Astrocyte of the cerebellum (primary cell): Measurements from ENCODE around the gene TEX101.

Source experiments
- DNase-seq: peaks from one replicate; pipeline ENCODE4 v3.0.0-alpha.2; 2011; ENCODE audit warnings: low read depth
- H3K4me3 ChIP-seq: 2 replicates; pipeline ENCODE4 v1.5.1; 2011; ENCODE audit warnings: mild to moderate bottlenecking, low read depth, low read length, moderate library complexity
- in situ Hi-C: cut with HindIII; loops from 2 replicates; pipeline ENCODE4 v1.10.0; 2017; ENCODE audit warnings: low sequenced_read_pairs
- TF ChIP-seq, protein P1 (sequence below): IDR thresholded peaks from 2 replicates; pipeline ENCODE4 v1.5.1; 2012; ENCODE audit warnings: low read length, low read depth, moderate library complexity, mild to moderate bottlenecking; ENCODE audit errors: missing control alignments

TEX101 gene

GRCh38 chr19:43407416-43408005 lies 7.2 kb upstream of the TEX101 start:
- no peak for DNase-seq
- H3K4me3 ChIP-seq, result no peak overlapping the region
- in situ Hi-C loops, result no loop called here
- TF ChIP-seq, protein P1, sequence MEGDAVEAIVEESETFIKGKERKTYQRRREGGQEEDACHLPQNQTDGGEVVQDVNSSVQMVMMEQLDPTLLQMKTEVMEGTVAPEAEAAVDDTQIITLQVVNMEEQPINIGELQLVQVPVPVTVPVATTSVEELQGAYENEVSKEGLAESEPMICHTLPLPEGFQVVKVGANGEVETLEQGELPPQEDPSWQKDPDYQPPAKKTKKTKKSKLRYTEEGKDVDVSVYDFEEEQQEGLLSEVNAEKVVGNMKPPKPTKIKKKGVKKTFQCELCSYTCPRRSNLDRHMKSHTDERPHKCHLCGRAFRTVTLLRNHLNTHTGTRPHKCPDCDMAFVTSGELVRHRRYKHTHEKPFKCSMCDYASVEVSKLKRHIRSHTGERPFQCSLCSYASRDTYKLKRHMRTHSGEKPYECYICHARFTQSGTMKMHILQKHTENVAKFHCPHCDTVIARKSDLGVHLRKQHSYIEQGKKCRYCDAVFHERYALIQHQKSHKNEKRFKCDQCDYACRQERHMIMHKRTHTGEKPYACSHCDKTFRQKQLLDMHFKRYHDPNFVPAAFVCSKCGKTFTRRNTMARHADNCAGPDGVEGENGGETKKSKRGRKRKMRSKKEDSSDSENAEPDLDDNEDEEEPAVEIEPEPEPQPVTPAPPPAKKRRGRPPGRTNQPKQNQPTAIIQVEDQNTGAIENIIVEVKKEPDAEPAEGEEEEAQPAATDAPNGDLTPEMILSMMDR, result no peak

DNA sequence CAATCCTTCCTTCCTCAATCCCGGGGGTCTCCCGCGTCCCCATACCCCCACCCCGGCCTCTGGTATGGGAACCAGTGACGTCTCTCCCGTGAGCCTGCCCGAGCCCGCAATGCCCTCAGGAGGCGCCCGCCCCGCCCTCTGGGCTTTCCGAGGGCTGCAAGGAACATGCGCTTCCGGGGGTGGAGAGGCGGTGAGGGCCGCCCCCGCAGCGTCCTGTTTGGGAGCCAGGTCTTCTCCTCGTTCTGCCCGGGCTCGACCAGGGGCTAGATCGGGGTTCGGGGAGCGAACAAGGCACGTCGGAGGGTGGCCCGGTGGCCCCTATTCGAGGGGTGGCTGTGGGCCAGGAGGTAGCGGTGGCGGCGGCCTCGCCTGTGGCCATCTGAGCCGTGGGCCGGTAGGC lies 6.6 kb upstream of the TEX101 start:
- no peak overlapping the region for H3K4me3 ChIP-seq
- in situ Hi-C loops, result no loop called here
- DNase-seq, result no peak
- TF ChIP-seq, protein P1, result no peak

- H3K4me3 ChIP-seq, result no peak overlapping the region
- no peak for DNase-seq
- TF ChIP-seq, protein P1, result no peak
- in situ Hi-C loops, result no loop called here
Observed at GRCh38 chr19:43409415-43409814, 5.3 kb upstream of the TEX101 start.

DNA sequence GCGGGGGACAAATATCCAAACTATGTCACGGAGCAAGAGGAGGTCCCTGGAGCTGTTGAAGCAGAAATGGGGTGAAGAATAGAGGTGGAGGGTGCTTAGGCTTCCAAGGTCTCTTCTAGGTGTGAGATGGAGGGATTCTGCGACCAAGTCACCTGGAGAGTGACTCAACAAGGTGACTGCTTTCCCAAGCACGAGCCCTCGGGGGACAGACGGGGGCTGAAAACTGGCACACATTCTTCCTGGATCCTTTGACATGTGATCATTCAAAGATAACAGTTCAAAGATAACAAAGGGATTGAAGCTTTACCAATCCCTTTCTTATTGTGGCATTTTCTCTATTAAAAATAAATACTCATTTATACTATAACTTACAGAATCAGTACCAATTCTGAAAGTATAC lies 2.2 kb upstream of the TEX101 start:
- DNase-seq, result no peak
- TF ChIP-seq, protein P1, result no peak
- in situ Hi-C loops, result no loop called here
- no peak overlapping the region for H3K4me3 ChIP-seq

DNA sequence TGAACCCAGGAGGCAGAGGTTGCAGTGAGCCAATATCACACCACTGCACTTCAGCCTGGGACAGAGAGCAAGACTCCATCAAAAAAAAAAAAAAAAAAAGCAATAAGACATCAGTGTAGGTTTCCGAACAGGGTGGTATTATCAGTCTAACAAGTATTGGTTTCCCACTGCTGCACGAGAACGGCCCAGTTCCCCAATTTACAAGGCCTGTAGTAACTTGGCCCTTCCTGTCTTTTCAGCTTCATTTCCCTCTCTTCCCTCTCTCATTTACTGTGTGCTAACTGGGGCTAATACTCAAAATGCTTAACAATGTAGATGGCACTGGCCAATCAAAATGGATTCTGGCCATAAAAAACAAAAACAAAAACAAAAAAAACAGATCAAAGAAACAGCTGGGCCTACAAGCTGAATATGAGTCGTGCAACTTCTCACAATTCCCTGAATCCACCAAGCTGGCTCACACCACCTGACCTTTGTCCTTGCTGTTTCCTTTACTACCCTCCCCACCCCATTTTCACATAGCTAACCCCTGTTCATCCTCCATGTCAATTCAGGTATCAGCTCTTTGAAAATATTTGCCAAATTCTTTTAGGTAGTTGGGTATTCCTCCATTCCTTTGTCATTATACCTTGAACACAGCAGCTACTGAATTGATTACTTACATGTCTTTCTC lies 2.4 kb downstream of the TEX101 start:
- H3K4me3 ChIP-seq, result no peak overlapping the region
- no peak for DNase-seq
- in situ Hi-C loops, result no loop called here
- TF ChIP-seq, protein P1, result no peak

DNA sequence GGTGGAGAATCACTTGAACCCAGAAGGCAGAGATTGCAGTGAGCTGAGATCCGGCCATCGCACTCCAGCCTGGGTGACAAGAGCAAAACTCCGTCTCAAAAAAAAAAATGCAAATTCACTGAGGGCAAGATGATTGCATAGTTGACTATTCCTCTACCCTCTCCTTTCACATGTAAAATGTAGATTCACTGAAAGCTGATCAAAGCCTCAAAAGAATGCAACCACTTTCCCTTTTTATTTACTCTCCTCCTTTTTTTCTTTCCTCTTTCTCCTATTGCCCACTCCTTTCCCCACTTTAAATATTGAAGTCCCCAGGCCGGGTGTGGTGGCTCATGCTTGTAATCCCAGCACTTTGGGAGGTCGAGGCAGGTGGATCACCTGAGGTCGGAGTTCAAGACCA lies 6.3 kb downstream of the TEX101 start:
- in situ Hi-C loops, result no loop called here
- TF ChIP-seq, protein P1, result no peak
- H3K4me3 ChIP-seq, result no peak overlapping the region
- DNase-seq, result no peak
